CD4-positive, alpha-beta T cell treated with Interleukin-17A for 4 hours (primary cell): ENCODE measurements around the gene GBA2.
A peak's percentile ranks its signal among the peaks of the same experiment; 100 is the strongest.

Experiments
- DNase-seq: peaks from one replicate; pipeline ENCODE4 v3.0.0-alpha.2; 2020; ENCODE audit warnings: mixed read lengths

The GBA2 gene

GRCh38 chr9:35748858-35749514 is at the start of gene GBA2, which contains the start of gene RGP1:
TSS of gene GBA2 (minus strand) at chr9:35749228. CDS start at chr9:35748704, 524 bp downstream.
TSS of gene RGP1 (plus strand) at chr9:35749287. CDS start at chr9:35749756, 469 bp downstream.
- peak; percentile 74 for DNase-seq

- no peak for DNase-seq
Observed at GRCh38 chr9:35797311-35798109, 48.5 kb upstream of the GBA2 start.

GRCh38 chr9:35795695-35796094 is 46.7 kb upstream of the GBA2 start:
- no peak for DNase-seq

- no peak for DNase-seq
Observed at GRCh38 chr9:35793461-35793860, 44.4 kb upstream of the GBA2 start.

GRCh38 chr9:35792826-35793225 is 43.8 kb upstream of the GBA2 start:
- DNase-seq, result no peak

GRCh38 chr9:35792024-35792813 is 43.2 kb upstream of the GBA2 start:
- DNase-seq, result no peak

- no peak for DNase-seq
Observed at GRCh38 chr9:35791297-35791921, 42.4 kb upstream of the GBA2 start, which contains the start of gene NPR2. TSS of gene NPR2 (plus strand) at chr9:35791591. CDS start at chr9:35792409, 818 bp downstream.

GRCh38 chr9:35790385-35791296 is 41.6 kb upstream of the GBA2 start:
- DNase-seq, result peak; percentile 70

- DNase-seq, result no peak
Observed at GRCh38 chr9:35790025-35790384, 41.0 kb upstream of the GBA2 start.

GRCh38 chr9:35789541-35789940 is 40.5 kb upstream of the GBA2 start:
- no peak for DNase-seq

- no peak for DNase-seq
Observed at GRCh38 chr9:35783418-35783817, 34.4 kb upstream of the GBA2 start.

GRCh38 chr9:35781066-35781465 is 32.0 kb upstream of the GBA2 start:
- DNase-seq, result no peak

GRCh38 chr9:35778496-35778895 is 29.5 kb upstream of the GBA2 start:
- DNase-seq, result no peak

- no peak for DNase-seq
Observed at GRCh38 chr9:35776018-35776417, 27.0 kb upstream of the GBA2 start.

GRCh38 chr9:35774907-35775635 is 26.0 kb upstream of the GBA2 start:
- no peak for DNase-seq

GRCh38 chr9:35771943-35772342 is 22.9 kb upstream of the GBA2 start:
- no peak for DNase-seq

GRCh38 chr9:35771534-35771933 is 22.5 kb upstream of the GBA2 start:
- DNase-seq, result no peak

GRCh38 chr9:35771075-35771433 is 22.0 kb upstream of the GBA2 start:
- no peak for DNase-seq

- DNase-seq, result no peak
Observed at GRCh38 chr9:35769763-35770162, 20.7 kb upstream of the GBA2 start.

GRCh38 chr9:35767458-35767857 is 18.4 kb upstream of the GBA2 start:
- DNase-seq, result no peak

GRCh38 chr9:35766997-35767396 is 18.0 kb upstream of the GBA2 start:
- DNase-seq, result no peak
